Activated T-cell treated with anti-CD3 and anti-CD28 coated beads, Interleukin-2, amount 50 U/mL, for 72 hours (primary cell): ENCODE data around the gene OR5M8. TPM values are rescaled to one million over a fixed set of nuclear protein-coding genes. Genes with fewer than 3 reads are reported as not detected.

Experiments
- ATAC-seq, 2 donors: fragments of 150-1000 bp; cut with Tn5 transposase; replicated peaks in 1 of 2; 2 replicates each; pipeline ENCODE4 v1.10.0; 2021; ENCODE audit warnings: moderate library complexity in 2 of 2, mild to moderate bottlenecking in 1 of 2
- DNase-seq, 2 donors: peaks; one replicate each; pipeline ENCODE4 v3.0.0; 2021 to 2022; ENCODE audit warnings: mixed read lengths in 1 of 2
- H3K27ac Mint-ChIP-seq: one replicate; pipeline ENCODE4 v1.8.0; 2022; ENCODE audit warnings: mild to moderate bottlenecking, moderate library complexity, mixed read lengths
- H3K27me3 Mint-ChIP-seq: one replicate; pipeline ENCODE4 v1.8.0; 2022; ENCODE audit warnings: low read depth, mixed read lengths
- H3K36me3 Mint-ChIP-seq, 2 donors: one replicate each; pipeline ENCODE4 v1.8.0; 2022; ENCODE audit warnings: mixed read lengths in 2 of 2, mild to moderate bottlenecking in 1 of 2; ENCODE audit not compliant: insufficient read depth in 2 of 2
- H3K4me1 Mint-ChIP-seq: one replicate; pipeline ENCODE4 v1.8.0; 2022; ENCODE audit warnings: low read depth, mixed read lengths
- H3K4me3 Mint-ChIP-seq, 2 donors: one replicate each; pipeline ENCODE4 v1.8.0; 2022; ENCODE audit warnings: mild to moderate bottlenecking in 2 of 2, mixed read lengths in 2 of 2, moderate library complexity in 2 of 2
- H3K9me3 Mint-ChIP-seq, 2 donors: one replicate each; pipeline ENCODE4 v1.8.0; 2022; ENCODE audit warnings: mixed read lengths in 2 of 2
- total RNA-seq, 2 donors: library from RNA; stranded (reverse); gene quantifications; one replicate each; pipeline ENCODE4 v1.2.3, GENCODE V29; 2022

OR5M8 gene
- not detected for total RNA-seq

DNA sequence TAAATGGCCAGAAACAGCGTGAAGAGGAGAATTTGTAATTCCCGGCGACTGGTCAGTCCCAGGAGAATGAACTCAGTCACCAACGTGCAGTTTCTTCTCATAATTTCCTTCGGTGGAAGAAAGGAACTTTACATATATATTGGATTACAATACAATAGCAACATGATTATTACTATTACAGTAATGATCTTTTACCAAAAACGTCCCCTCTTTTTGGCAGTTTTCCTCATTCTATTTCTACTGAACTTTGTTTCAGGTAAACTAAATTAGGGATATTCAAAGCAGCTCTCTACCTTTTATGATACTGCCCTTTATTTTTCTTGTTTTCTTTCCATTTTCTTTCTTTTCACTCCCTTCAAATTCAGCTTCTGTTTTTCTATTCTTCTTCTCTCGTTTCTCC is at the start of gene OR5M8:
Gene OR5M8, minus strand, starts transcription at position 101 of the 400 bp plus-strand sequence. Its CDS starts 0 bp downstream, at position 101.
- Mint-ChIP-seq H3K4me3 (no peak within 1 kb of the TSS), H3K9me3 (peaks cover 3 to 9% of the 10 kb centered on the region in 2 donors), H3K27me3 (no peaks in the 10 kb centered on the region), H3K27ac (no peak within 1 kb of the TSS), H3K36me3 (peaks cover 0 to 2% of the 10 kb centered on the region in 2 donors), H3K4me1 (no peaks in the 10 kb centered on the region)
- no peak for ATAC-seq
- DNase-seq, result no peak

DNA sequence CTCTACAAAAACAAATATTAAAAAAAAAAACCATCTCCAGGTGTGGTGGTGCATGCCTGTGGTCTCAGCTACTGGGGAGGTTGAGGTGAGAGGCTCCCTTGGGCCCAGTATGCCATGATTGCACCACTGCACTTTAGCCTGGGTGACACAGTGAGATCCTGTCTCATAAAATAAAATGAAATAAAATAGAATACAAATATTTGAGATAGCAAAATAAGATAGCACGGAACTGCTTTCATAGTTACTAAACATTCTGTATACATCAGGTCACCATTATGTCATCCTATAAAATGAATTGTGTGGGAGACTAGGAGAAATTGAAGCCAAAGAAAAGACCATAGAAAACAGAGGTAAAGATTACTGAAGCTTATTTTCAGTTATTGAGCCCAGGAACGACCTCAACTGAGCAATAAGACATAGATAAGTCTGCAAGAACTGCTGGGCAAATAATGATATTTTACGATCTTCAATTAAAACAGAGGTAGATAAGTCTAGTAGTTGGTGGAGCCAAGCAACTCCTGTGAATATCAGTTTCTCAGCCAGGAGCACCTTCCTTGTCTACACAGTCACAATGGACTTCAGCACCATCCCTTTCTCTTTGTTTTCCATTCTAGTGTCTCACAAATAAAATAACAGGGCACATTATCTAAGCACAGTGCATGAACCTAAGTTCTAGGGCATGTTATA is 42.0 kb upstream of the OR5M8 start:
- no peak for ATAC-seq
- no peak for DNase-seq
- Mint-ChIP-seq H3K27me3 (no peaks in the 10 kb centered on the region), H3K4me3 (no peak overlapping the region), H3K27ac (no peak overlapping the region), H3K36me3 (no peaks in the 10 kb centered on the region), H3K9me3 (peaks cover 2 to 4% of the 10 kb centered on the region in 2 donors), H3K4me1 (no peaks in the 10 kb centered on the region)

DNA sequence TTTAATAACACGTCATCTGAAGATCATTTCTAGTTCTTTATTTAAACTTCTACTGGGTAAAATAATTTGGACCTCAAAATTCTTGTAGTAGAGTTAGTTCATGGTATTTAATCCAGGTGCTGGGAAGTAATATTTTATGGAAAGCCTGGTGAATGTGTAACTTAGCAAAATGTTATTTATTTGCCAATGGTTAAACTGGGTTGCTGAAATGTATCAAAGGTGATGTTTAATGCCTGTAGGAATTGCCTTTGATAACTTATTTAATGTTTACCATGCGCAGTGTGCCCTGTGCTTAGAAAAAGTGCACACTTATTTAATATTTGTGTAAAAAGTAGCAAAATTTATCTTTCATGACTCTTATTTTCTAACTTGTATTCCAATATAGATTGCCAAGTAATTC is 40.7 kb upstream of the OR5M8 start:
- Mint-ChIP-seq H3K4me1 (no peaks in the 10 kb centered on the region), H3K27ac (no peak overlapping the region), H3K27me3 (no peaks in the 10 kb centered on the region), H3K36me3 (no peaks in the 10 kb centered on the region), H3K9me3 (peaks cover 2 to 4% of the 10 kb centered on the region in 2 donors), H3K4me3 (no peak overlapping the region)
- no peak for DNase-seq
- no peak for ATAC-seq

DNA sequence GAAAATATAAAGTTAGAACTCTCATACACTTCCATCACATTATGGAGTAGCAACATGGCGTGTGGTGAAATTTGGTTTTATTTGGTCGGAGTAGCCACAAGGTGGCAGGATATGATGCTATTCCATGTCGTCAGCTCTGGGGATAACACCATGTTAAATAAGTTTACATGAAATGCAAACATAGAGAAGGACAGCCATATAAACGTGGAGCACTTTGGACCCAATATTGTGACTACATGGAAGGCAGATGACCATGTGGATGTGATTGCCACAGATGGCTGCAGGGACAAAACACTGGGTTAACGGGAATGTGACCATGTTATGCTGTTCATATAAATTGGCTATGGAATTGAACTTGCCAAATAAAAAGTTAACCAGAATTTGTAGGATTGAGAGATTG is 30.8 kb upstream of the OR5M8 start:
- Mint-ChIP-seq H3K4me3 (no peak overlapping the region), H3K36me3 (no peaks in the 10 kb centered on the region), H3K4me1 (no peaks in the 10 kb centered on the region), H3K27ac (no peak overlapping the region), H3K9me3 (peaks cover 2 to 9% of the 10 kb centered on the region in 2 donors), H3K27me3 (no peaks in the 10 kb centered on the region)
- ATAC-seq (no peak), DNase-seq (no peak)

DNA sequence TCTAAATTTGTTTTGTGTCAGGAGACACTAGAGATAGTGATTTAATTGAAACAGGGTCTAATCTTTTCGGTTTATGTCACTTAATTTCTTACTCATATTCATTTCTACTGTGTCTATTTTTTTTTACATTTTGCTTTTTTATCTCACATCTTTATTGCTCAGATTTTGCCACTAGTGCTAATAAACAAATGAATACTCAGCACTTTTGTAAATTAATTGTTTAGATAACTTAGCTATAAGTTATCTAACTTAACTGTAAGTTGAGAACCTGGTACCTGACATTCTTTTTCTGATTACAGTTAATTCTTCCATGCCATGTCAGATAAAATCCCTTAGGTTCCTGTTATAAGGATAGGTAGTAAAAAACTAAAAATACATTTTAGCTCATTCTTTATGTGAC is 22.1 kb upstream of the OR5M8 start:
- H3K27ac Mint-ChIP-seq, result no peak overlapping the region
- H3K27me3 Mint-ChIP-seq, result no peaks in the 10 kb centered on the region
- DNase-seq, result no peak
- no peaks in the 10 kb centered on the region for H3K36me3 Mint-ChIP-seq
- H3K9me3 Mint-ChIP-seq, result peaks cover 11 to 13% of the 10 kb centered on the region in 2 donors
- H3K4me3 Mint-ChIP-seq, result no peak overlapping the region
- H3K4me1 Mint-ChIP-seq, result no peaks in the 10 kb centered on the region
- no peak for ATAC-seq

DNA sequence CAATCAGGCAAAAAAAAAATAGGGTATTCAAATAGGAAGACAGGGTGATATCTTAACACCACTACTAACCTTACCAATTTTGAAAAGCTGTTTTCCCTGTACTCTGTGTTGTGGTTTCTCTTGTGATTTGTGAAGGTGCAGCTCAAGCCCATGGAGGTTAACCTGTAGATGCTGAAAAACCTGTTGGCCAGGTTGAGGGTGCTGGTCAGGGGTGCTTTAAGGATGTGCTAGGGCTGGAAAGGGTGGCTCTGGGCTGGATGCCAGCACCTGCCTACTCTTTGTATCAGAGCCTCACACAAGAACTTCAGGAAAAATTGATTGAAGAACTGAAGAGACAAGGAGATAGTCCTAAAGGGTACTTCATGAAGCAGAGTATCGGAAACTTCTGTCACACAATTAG is 18.3 kb upstream of the OR5M8 start:
- no peak overlapping the region for H3K27ac Mint-ChIP-seq
- no peak overlapping the region for H3K4me3 Mint-ChIP-seq
- DNase-seq (no peak), ATAC-seq (no peak)
- H3K27me3 Mint-ChIP-seq, result no peaks in the 10 kb centered on the region
- no peaks in the 10 kb centered on the region for H3K36me3 Mint-ChIP-seq
- H3K4me1 Mint-ChIP-seq, result no peaks in the 10 kb centered on the region
- peaks cover 9 to 15% of the 10 kb centered on the region in 2 donors for H3K9me3 Mint-ChIP-seq

DNA sequence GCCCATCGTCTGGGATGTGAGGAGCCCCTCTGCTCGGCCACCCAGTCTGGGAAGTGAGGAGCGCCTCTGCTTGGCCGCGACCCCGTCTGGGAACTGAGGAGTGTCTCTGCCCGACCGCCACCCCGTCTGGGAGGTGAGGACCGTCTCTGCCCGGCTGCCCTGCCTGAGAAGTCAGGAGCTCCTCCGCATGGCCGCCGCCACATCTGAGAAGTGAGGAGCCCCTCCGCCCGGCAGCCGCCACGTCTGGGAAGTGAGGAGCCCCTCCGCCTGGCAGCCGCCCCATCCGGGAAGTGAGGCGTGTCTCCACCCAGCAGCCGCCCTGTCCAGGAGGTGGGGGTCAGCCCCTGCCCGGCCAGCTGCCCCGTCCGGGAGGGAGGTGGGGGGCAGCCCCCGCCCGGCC is 5.8 kb upstream of the OR5M8 start:
- no peak for ATAC-seq
- Mint-ChIP-seq H3K27ac (no peak overlapping the region), H3K9me3 (peaks cover 6 to 10% of the 10 kb centered on the region in 2 donors), H3K27me3 (no peaks in the 10 kb centered on the region), H3K4me3 (no peak overlapping the region), H3K4me1 (no peaks in the 10 kb centered on the region), H3K36me3 (peaks cover 0 to 4% of the 10 kb centered on the region in 2 donors)
- DNase-seq, result no peak

DNA sequence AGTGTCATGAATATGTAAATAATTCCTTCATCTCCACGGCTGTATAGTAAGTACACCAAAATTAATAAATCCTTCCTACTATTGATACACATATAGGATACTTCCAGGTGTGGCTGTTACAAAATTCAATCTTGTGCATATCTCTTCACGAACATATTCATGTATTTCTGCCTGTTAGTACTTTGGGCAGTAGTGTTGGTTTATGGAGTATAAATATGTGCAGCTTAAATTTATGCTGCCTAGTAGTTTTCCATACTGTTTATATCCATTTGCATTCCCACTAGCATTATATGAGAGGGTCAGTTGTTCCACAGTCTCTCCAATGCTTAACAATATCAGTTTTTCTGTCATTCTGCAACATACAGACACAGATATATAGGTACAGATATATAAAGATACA is 3.9 kb upstream of the OR5M8 start:
- no peaks in the 10 kb centered on the region for H3K4me1 Mint-ChIP-seq
- H3K9me3 Mint-ChIP-seq, result peaks cover 4 to 12% of the 10 kb centered on the region in 2 donors
- DNase-seq (no peak), ATAC-seq (no peak)
- H3K27me3 Mint-ChIP-seq, result no peaks in the 10 kb centered on the region
- no peak overlapping the region for H3K27ac Mint-ChIP-seq
- no peak overlapping the region for H3K4me3 Mint-ChIP-seq
- H3K36me3 Mint-ChIP-seq, result peaks cover 0 to 4% of the 10 kb centered on the region in 2 donors

DNA sequence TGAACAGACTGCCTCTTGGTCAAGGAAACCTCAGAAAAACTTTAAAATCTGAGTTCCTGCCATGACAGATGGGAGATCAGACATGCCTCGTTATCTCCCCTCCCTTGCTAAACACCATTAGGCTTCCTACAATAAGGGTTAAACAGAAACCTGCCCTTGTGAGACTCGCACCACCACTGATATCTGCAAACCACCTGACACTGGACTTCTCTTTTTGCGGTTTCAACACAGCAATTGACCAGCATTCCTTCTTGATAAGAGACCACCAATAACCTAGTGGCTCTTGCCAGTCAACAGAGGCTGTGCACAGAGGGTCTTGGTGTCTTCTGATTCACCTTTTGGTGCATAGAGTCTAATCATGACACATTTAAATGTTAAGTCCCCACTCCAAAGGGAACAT is 4.4 kb downstream of the OR5M8 start:
- Mint-ChIP-seq H3K4me1 (no peaks in the 10 kb centered on the region), H3K27ac (no peak overlapping the region), H3K4me3 (no peak overlapping the region), H3K36me3 (no peaks in the 10 kb centered on the region), H3K9me3 (peaks cover 6 to 7% of the 10 kb centered on the region in 2 donors), H3K27me3 (no peaks in the 10 kb centered on the region)
- DNase-seq (no peak), ATAC-seq (no peak)

DNA sequence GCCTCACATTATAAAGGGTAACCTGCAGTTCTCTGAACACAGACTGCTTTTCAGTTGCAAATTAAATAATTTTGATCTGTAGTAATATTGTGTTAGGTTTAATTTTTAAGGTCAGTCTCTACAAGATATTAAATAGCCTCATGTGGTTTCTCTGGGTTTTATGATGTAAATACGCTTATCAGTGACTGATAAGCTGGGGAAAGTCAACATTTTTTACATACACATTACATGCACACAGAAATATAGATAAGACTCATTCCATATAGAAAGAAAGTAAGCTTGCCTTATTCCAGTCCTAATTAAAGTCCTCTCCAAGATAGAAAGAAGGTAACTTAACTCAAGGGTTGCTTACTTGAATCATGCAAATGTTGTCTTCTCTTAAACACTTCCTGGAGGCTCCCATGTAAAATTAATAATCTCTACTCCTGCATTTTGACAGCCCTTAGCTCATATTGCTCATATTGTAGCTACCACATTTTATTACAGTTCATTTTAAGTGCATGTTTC is 16.4 kb downstream of the OR5M8 start:
- Mint-ChIP-seq H3K27me3 (no peaks in the 10 kb centered on the region), H3K36me3 (no peaks in the 10 kb centered on the region), H3K27ac (no peak overlapping the region), H3K4me3 (no peak overlapping the region), H3K9me3 (peaks cover 2 to 8% of the 10 kb centered on the region in 2 donors), H3K4me1 (no peaks in the 10 kb centered on the region)
- ATAC-seq (no peak), DNase-seq (no peak)

DNA sequence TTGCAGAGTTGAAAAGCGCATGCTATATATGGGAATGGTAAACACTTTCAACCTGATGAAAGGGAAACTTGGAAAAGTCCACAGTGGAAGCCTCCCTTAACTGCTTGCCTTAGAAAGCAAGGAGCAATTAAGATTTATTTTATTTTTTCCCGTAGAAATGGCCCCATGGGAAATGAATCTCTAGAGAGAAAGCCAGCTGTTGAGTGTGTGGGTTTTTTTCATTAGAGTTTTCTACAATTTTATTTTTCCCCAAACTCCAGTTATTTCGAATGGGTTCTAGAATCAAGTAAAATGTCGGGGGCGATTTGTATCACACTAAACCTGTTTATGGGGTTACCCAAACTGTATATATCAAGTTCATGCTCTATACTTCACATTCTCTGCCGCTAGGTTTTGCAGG is 17.9 kb downstream of the OR5M8 start, which contains the start of gene OR5M3:
Gene OR5M3, minus strand, starts transcription at position 101 of the 400 bp plus-strand sequence. CDS start 2,855 bp downstream, outside the sequence.
- ATAC-seq (no peak), DNase-seq (no peak)
- H3K27ac Mint-ChIP-seq, result no peak within 1 kb of the TSS
- no peak within 1 kb of the TSS for H3K4me3 Mint-ChIP-seq
- no peaks in the 10 kb centered on the region for H3K27me3 Mint-ChIP-seq
- peaks cover 0 to 2% of the 10 kb centered on the region in 2 donors for H3K9me3 Mint-ChIP-seq
- H3K36me3 Mint-ChIP-seq, result no peaks in the 10 kb centered on the region
- H3K4me1 Mint-ChIP-seq, result no peaks in the 10 kb centered on the region

DNA sequence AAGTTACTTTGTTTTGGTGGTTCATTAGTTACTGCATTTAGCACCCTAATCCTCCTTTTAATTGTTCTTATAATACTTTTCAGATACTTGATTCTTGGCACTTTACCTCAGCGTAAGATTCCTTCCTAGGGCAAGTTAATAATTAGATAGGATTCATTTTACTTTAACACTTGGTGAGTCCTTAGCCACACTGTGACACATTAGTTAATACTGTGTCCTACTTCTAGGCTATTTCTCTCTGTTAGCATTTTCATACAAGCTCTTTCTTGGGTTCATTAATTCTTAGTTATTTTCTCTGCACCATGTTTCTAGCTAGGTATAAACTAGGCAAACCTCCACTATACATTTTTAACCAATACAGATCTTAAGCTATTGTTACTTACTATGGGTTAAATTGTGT is 34.1 kb downstream of the OR5M8 start:
- no peaks in the 10 kb centered on the region for H3K27me3 Mint-ChIP-seq
- no peak overlapping the region for H3K27ac Mint-ChIP-seq
- H3K4me3 Mint-ChIP-seq, result no peak overlapping the region
- H3K4me1 Mint-ChIP-seq, result no peaks in the 10 kb centered on the region
- no peaks in the 10 kb centered on the region for H3K36me3 Mint-ChIP-seq
- DNase-seq, result no peak
- H3K9me3 Mint-ChIP-seq, result peaks cover 2 to 9% of the 10 kb centered on the region in 2 donors
- no peak for ATAC-seq

DNA sequence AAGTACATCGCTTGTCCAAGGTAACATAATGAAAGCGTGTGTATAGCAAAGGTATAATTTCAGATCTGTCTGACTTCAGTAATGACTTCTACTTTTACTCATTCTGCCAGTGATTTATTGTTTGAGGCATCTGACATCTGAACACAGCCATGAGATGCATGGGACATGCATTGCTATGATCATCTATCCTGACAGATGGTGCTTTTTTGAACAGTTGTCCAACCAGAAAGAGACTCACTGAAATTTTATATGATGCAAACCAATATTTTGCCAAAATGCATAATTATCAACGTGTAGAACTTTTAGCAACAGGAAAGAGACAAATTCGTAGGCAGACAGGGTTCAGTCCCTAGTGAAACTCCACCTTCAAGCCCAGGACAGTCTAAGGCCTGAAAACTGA is 37.6 kb downstream of the OR5M8 start:
- Mint-ChIP-seq H3K4me3 (no peak overlapping the region), H3K27ac (no peak overlapping the region), H3K9me3 (peaks cover 2 to 11% of the 10 kb centered on the region in 2 donors), H3K4me1 (no peaks in the 10 kb centered on the region), H3K27me3 (no peaks in the 10 kb centered on the region), H3K36me3 (peaks cover 0 to 1% of the 10 kb centered on the region in 2 donors)
- DNase-seq (no peak), ATAC-seq (no peak)
